Fibroblast of the aortic adventitia (primary cell): ENCODE data around the gene ALPL. TPM values are rescaled to one million over a fixed set of nuclear protein-coding genes. Genes with fewer than 3 reads are reported as not detected.

Source experiments
- DNase-seq: peaks from one replicate; pipeline ENCODE4 v3.0.0-alpha.2; 2010; ENCODE audit warnings: low read depth
- H3K4me3 ChIP-seq: 2 replicates; pipeline ENCODE4 v1.5.1; 2011; ENCODE audit warnings: low read depth, mild to moderate bottlenecking, control low read depth, low read length, moderate library complexity
- total RNA-seq: library from RNA; depleted of rRNA; stranded (reverse); fragments of >200 nt; gene quantifications from 2 replicates; pipeline ENCODE4 v1.2.3, GENCODE V29; 2012; ENCODE audit warnings: low replicate concordance
- TF ChIP-seq, protein P1 (sequence below): IDR thresholded peaks from 2 replicates; pipeline ENCODE4 v1.5.1; 2011; ENCODE audit warnings: mild to moderate bottlenecking, low read length, control low read depth, inconsistent platforms; ENCODE audit not compliant: insufficient read depth

Gene ALPL
- total RNA-seq, 1 donor = 1.1 TPM

DNA sequence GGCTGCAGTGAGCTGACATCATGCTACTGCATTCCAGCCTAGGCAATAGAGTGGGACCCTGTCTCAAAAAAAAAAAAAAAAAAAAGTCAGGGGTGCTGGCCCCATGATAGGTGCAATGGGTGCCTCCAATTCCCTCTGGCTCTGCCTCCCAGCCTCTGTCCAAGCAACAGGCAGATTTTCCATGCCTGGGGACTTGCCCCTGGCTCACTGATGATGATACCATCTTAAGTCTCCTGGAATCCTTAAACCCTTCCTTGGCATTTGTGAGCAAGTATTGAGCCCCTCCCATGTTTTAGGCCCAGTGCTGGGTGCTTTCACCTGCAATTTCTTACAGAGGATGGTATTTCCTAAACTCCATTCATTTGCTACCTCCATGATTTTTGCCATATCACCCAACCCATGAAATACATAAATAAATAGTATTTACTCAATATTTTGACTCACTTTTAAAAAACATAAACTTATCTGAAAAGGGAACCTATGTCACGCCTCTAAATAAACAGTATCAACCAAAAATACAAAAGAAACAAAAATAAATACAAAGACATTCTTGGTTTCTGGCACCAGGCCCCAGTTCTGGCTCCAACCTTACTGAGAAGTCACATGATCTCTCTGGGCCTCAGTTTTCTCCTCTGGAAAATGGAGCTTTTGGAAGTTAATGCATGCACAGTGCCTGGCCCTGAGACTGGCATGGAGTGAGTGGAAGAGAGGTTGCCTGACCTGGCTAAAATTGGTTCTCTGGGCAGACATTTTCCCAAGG, 1.5 kb upstream of the ALPL start:
- DNase-seq = no peak
- TF ChIP-seq, protein P1, sequence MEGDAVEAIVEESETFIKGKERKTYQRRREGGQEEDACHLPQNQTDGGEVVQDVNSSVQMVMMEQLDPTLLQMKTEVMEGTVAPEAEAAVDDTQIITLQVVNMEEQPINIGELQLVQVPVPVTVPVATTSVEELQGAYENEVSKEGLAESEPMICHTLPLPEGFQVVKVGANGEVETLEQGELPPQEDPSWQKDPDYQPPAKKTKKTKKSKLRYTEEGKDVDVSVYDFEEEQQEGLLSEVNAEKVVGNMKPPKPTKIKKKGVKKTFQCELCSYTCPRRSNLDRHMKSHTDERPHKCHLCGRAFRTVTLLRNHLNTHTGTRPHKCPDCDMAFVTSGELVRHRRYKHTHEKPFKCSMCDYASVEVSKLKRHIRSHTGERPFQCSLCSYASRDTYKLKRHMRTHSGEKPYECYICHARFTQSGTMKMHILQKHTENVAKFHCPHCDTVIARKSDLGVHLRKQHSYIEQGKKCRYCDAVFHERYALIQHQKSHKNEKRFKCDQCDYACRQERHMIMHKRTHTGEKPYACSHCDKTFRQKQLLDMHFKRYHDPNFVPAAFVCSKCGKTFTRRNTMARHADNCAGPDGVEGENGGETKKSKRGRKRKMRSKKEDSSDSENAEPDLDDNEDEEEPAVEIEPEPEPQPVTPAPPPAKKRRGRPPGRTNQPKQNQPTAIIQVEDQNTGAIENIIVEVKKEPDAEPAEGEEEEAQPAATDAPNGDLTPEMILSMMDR = no peak
- H3K4me3 ChIP-seq = no peak overlapping the region

DNA sequence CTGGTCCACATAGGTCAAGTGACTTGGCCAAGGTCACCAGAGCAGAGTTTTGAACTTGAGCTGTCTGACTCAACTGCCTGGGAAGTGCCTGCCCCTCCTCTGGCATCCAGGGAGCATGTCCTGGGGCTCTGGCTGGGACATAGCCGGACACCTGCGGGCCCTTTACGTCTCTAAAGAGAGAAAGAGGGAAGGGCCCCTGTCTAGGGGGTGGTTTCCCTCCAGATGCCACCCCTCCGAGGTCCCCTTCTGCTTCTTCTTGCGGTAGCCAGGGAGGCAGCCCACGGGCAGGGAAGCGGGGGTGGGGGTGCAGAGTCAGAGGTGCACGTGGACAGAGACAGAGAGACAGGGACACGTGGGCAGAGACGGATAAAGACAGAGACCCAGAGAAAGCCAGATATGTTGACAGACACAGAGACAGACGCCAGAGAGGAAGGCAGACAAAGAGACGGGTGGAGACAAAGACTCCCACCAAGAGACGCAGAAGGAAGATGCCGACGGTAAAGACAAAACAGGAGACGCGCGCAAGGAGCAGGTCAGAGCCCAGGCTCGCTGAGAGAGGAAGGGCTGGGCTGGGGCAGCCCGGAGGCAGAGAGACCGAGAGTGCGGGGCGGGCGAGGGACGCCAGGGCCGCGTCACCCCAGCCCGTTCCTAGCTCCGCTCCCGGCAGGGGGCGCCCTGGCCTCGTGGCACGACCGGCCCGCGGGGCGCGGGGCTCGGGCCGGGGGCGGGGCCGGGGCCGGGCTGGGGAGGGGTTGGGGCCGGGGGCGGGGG, 458 bp upstream of the ALPL start:
- DNase-seq = peak; percentile 24
- TF ChIP-seq, protein P1 = peak; percentile 52
- peak overlapping the region; percentile 39 for H3K4me3 ChIP-seq

DNA sequence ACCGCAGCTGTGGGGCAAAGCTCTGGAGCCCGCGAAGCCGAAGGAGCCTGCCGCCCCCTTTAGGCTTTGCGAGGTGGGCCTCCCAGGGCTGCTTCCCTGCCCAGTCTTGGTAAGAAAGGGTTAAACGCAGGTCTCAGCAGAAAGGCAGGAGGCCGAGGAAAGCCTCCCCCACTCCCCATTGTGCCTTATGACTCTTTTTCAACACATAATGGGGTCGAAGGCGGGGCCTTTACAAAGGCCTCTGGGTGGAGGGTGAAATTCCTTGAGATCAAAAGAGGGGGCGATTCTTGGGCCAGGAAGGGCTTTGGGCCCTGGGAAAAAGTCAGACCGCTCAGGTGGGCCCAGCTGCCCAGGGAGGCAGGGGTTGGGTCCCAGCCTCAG, 880 bp downstream of the ALPL start:
- TF ChIP-seq, protein P1 = no peak
- H3K4me3 ChIP-seq = no peak overlapping the region
- no peak for DNase-seq

DNA sequence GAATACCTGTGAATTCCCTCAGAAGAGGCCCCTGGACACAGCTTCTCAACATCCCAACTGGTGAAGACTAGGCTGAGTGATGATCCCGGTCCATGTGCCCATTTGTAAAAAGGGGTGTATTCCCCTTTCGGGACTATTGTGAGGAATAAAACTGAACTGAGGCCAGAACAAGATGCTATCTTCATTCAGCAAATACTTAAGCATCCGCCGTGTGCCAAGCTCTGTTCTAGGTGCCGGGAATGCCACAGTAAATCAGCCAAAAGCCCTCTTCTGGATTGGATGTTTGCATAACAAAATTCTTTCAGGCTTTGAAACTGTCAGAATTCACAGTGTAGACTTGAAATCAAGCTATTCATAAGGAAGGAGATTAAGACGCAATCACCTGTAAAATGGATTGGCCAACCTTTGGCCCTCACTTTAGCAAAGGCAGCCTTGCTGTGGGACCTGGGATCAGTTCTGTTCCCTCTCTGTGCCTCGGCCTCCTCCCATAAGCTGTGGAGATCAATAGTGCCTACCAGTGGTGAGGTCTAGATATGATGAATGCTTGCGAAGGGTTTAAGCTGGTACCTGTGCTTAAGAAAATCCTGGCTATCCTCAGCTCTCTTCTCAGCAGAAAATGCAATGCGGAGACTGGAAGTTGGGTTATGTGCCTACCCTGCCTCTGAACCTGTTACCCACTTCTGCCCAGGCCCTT, 1.8 kb downstream of the ALPL start:
- H3K4me3 ChIP-seq = no peak overlapping the region
- TF ChIP-seq, protein P1 = no peak
- DNase-seq = peak; percentile 28

DNA sequence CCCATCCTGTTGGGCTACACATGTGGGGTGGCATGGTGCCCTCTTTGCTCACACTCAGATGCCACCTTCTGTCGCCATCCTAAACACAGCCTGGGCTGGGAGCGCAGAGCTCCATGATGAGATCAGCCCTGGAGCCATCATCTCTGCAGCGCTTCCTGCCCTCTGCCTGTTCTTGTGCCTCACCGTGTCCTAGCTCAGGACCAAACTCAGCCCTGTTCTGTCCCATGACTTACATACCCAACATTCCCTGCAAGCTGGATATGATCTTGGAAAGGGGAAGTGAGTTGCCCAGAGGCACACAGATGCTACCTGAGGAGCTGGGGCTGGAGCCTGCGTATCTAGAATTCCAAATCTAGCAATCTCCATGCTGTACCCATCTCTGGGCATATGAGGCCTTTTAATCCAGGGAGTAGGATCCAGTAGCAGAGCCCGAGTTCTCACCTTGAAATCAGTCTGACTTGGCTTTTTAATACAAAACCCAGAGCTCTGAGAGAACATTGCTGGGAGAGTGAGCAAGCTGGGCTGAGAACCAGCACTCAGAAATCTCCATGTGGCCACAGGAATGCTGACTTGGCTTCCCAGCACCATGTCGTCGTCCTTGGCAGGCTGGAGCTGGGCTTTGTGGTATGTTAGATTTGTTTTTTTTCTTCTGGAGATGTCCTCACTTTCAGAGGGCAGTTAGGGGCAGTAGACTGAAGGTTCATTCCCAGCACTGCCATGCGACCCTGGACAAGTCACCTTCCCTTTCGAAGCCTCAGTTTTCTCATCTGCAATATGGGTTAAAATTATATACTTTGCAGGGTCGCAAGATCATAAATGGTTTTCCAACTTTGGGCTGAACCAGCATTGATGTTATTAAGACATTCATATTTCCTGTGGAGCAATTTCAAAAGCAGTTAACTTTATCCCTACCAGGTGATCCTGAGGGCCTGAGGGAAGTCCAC, 2.6 kb downstream of the ALPL start:
- TF ChIP-seq, protein P1 = no peak
- no peak overlapping the region for H3K4me3 ChIP-seq

DNA sequence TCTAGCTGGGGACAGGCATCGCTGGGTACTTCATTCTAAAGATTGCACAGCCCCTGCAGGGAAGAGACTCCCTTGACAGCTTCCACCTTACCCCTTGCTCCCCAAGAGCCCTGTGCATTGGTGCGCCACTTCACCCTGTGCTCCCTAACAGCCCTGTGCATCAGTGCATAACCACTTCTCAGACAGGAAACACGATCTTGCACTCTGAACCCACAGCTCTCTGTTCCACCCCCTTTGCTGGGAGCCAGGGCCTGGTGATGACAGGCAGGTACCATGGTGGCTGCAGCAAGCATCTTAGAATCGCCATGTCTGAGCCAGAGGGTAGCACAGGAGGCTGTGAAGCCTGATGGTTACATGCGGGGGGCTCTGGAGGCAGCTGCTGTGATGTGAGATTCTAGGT, 5.0 kb downstream of the ALPL start:
- H3K4me3 ChIP-seq = no peak overlapping the region
- no peak for DNase-seq
- TF ChIP-seq, protein P1 = no peak

More for the DNA sequence above, 2.6 kb downstream of the ALPL start:
- DNase-seq = peak; percentile 97
